Effector CD4-positive, alpha-beta T cell (primary cell): ENCODE results near the gene KIF26A.
"Not testable (repeated sequence)": the region's sequence is repeated elsewhere in the genome, so short reads cannot be mapped to it uniquely, and the experiment has no call there.

Source experiments
- DNase-seq: peaks from one replicate; pipeline ENCODE4 v3.0.0-alpha.2; 2020

KIF26A gene

GRCh38 chr14:104145826-104146601 lies 7.6 kb downstream of the KIF26A start:
- no peak for DNase-seq

GRCh38 chr14:104146651-104147345 lies 8.4 kb downstream of the KIF26A start:
- no peak for DNase-seq

GRCh38 chr14:104147346-104148125 lies 9.1 kb downstream of the KIF26A start:
- DNase-seq = no peak

GRCh38 chr14:104148433-104149277 lies 10.3 kb downstream of the KIF26A start:
- no peak for DNase-seq

GRCh38 chr14:104149278-104149595 lies 10.8 kb downstream of the KIF26A start:
- DNase-seq = no peak

GRCh38 chr14:104149617-104150135 lies 11.3 kb downstream of the KIF26A start:
- no peak for DNase-seq

GRCh38 chr14:104150136-104151025 lies 12.0 kb downstream of the KIF26A start:
- no peak for DNase-seq

- DNase-seq = no peak
Observed at GRCh38 chr14:104151026-104151381, 12.6 kb downstream of the KIF26A start.

DNA sequence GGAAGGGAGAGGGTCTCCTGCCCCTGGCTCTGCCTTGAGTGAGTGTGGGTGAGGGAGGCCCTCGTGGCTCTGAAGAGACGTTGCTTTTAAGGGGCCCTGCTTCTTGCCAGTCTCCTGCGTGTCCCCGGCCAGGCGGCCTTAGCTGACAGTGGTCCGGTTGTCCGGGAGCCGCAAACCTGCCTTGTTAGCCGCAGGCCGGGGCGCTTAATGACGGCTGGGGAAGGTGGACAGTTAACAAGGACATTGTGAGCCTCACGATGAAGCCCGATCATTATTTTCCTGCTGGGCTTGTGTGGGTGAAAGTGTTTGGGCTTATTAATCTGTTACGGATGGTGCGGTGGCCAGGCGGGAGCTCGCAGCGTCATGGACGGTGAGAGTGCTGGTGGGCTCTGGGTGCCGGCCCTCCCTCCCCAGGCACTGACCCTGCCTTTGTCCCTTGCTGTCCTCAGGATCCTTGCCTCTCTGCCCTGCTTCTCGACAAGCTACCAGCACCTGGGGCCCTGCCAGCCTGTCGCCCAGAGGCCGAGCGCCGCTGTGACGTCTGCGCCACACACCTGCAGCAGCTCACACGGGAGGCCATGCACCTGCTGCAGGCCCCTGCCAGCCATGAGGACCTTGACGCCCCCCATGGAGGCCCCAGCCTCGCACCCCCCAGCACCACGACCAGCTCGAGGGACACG lies 13.3 kb downstream of the KIF26A start:
- no peak for DNase-seq

GRCh38 chr14:104152246-104152575 lies 13.8 kb downstream of the KIF26A start:
- DNase-seq = no peak

DNA sequence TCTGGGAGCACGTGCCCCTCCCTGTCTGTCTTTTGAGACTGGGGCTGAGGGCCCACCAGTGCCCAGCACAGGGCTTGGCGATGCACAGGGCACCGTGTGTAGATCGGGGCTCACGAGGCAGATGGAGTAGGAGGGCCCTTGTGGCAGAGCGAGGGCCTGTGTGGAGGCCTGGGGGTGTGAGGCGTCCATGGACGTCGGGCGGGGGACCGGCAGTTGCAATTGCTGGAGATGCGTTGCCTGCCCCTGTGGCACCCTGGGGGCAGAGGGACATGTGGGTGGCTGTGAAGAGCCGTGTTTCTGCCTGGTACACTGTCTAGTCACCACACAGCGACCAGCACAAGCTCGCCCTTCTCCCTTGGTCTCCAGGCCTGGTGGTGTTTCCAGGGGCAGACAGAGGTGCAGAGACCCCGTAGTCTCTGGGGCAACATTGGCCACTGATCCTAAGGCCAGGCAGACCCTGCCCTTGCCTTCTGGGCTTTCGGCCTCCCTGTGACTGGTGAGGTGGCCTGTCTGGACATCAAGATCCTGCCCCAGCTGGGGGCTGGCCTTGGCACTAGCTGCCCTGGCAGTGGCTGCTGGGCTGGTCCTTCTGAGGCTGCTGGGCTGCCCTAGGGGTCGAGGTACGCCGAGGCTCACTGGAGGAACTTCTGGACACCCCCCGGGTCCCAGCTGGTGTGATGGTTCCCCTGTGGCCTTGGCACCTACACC lies 14.5 kb downstream of the KIF26A start:
- no peak for DNase-seq

DNA sequence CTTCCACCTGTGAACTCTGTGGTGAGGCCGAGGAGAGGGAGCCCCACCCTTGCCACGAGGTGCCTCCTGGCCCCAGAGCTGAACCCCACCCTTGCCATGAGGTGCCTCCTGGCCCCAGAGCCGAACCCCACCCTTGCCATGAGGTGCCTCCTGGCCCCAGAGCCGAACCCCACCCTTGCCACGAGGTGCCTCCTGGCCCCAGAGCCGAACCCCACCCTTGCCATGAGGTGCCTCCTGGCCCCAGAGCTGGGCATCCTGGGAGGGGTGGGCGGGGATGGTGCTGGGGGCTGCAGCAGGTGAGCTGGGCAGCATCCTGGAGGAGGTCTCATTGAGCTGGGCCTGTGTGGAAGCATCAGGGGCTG lies 15.0 kb downstream of the KIF26A start:
- not testable (repeated sequence) for DNase-seq

DNA sequence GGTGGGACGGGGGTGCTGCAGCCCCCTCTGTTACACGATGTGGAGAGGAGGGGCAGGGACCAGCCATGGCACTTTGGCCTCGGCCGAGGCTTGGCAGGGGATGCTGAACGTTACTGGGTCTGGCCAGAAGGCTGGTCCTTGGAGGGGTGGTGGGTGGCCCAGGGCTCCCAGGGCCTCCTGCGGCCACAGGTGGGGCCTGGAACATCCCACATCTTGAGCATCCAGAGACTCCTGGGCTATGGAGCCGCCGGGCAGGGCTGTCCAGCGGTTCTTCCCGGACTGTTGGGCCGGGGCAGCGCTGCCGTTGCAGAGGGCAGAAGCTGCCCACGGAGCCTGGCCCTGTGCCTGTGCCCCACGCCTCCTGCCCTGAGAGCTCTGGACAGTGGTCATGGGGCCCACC lies 15.9 kb downstream of the KIF26A start:
- no peak for DNase-seq

- no peak for DNase-seq
Observed at GRCh38 chr14:104155513-104155912, 17.1 kb downstream of the KIF26A start.

DNA sequence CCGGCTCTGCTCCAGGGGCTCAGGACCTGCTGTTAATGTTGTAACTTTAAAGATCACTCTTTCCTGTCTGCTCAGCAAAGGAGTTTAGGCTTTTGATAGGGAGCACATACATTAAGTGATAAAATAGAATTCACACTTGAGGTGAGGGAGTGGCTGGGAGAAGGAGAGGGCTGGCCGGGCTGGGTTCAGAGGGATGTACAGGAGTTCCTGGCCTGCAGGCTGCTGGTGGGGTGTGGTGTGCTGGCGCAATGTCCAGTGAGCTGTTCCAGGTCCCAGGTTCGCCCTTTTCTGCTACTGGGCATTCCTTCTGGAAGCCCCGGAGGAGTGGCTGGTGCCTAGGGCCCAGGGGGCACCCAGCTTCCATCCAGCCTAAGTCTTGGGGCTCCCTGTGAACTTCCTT lies 17.8 kb downstream of the KIF26A start:
- DNase-seq = no peak

GRCh38 chr14:104157016-104157928 lies 18.9 kb downstream of the KIF26A start:
- DNase-seq = no peak

GRCh38 chr14:104158827-104159798 lies 20.7 kb downstream of the KIF26A start:
- no peak for DNase-seq

DNA sequence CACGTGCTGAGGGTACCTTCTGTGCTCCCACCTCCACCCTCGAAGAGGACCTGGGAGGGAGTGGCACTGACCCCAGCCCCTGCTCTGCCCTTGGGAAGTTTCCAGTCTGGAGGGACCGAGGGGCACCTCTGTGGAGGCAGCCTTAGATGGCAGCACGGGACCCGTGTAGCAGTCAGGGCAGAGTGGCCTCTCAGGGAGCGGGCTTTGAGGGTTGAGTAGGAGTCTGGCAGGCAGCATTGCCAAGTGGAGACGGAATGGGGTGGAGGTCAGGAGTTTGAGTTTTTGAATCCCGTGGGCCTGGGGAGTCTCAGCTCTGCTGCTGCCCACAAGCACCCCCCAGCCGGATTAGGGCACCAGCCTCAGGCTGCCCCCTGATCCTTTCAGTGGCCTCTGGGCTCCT lies 21.6 kb downstream of the KIF26A start:
- no peak for DNase-seq
